RWPE1 (cell line): ENCODE results near the gene EGF.

Source experiments
- CTCF ChIA-PET: fragments of 350-600 bp; sonication (Branson Sonifier 250); formaldehyde crosslinking; extraction: SDS; loops from one replicate; lab custom pipeline; 2021; lab: Yijun Ruan, JAX
- POLR2A ChIA-PET: fragments of 400-600 bp; formaldehyde crosslinking; extraction: SDS; loops from one replicate; lab custom pipeline; 2020; ENCODE audit warnings: antibody characterized with exemption; ENCODE audit not compliant: low non-redundant PET; lab: Yijun Ruan, JAX
- DNase-seq: peaks from one replicate; pipeline ENCODE4 v3.0.0; 2012; ENCODE audit warnings: low spot score
- H3K27ac ChIP-seq: fragments of 450-650 bp; 2 replicates; pipeline ENCODE4 v1.5.1; 2017
- CTCF ChIP-seq: fragments of 450-650 bp; conservative IDR thresholded peaks from 2 replicates; pipeline ENCODE4 v1.5.1; 2017; ENCODE audit warnings: low read depth, mild to moderate bottlenecking

The EGF gene

DNA sequence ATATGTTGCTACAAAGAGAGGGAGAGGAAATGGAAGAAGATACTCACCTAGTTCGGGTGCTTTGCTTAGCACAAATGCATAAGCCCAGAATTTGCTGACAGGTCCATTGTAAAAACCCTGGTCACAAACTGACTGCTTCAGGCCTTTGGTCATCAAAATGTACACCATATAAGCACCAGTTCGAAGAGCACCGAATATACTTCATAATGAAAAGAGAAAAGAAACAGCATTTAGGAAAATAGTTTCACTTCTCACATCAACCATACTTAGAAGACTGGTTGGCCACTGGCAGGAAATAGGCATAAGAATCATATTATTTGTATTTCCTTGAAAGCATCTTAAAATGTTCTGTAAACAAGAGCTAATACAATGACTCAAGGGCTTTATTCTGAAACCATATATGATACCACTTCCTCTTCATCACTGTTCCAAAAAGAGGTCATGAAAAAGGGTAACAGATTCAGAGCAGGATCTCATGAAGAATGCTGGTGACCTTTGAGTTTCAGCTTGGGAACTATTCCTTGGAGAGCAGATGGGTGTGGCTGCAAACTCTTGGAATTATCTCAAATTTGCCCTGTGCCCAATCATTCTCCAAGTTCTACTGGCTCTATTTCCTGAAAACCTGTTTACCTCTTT, 147.0 kb downstream of the EGF start:
- TF ChIP-seq CTCF = no peak
- no peak overlapping the region for H3K27ac ChIP-seq
- CTCF ChIA-PET = interaction anchor here (0.6 kb wide), 1 partner anchor 285 kb away, joined by 3 read pairs; no protein-coding TSS in a partner anchor
- POLR2A ChIA-PET = no interaction called here
- DNase-seq = no peak

DNA sequence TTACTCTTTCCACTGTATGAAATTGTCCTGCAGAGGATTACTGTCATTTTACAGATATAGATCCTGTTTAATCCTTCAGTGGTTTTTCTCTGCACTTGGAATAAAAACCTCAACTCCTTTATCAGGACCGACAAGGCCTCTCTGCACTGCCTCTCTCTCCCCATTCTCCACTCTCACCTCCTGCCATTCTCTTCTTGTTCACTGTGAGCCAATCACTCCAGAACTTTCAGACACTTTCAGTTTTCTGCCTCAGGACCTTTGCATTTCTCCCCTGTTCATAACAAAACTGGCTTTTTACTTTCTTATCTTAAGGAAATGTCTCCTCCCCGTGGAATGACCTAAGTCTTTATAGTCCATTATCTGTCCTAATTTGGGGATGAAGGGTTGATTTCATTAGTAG, 148.4 kb downstream of the EGF start:
- no peak overlapping the region for H3K27ac ChIP-seq
- POLR2A ChIA-PET = no interaction called here
- no peak for DNase-seq
- CTCF ChIA-PET = no interaction called here
- TF ChIP-seq CTCF = no peak
